ENCODE data around the gene NRGN. TPM values are rescaled to one million over a fixed set of nuclear protein-coding genes. Genes with fewer than 3 reads are reported as not detected.

NRGN gene
- total and polyA plus RNA-seq, 2 of the 4 experiments (the other 2 are of a cell fraction), result 0.54 to 24.8 TPM

DNA sequence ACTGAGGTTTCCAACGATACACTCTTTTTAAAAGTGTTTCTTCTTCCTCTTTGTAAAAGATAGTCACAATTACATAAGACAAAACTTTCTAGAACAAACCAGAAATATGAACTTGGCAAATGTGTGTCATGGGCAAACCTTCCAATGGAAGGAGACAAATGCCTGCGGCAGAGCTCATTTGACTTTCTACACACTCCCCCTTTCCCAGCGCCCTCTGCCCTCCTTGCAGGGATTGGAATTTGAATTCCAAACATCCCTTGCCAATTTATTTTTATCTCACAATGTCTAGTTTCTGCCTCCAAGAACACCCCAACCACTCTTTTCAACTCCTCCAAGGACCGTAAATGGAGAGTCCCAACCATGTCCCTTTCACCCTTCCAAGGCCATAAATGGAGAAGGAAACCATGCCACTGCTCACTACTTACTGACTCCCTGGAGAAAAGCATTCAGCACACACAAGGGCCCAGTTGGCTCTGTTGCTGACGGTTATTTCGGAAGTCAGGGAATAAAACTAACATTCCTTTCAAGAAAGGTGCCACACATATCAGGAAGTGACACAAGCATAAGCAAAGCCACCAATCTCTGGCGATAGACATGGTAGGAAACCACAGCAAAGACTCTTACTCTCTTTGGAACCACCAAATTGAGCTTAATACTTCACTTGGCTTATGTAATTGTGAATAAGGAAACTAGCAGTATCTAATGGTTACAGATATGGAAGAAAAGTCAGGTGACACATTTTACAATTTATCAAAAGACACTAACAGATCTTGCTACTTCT is 37.3 kb downstream of the NRGN start:
- peaks cover 10% of the 10 kb centered on the region; the same call in 1 of the 2 replicates for H4K20me1 ChIP-seq (ENCODE audit: insufficient read depth, low read length)
- H2BK120ac ChIP-seq (ENCODE audit: low read depth, low read length), result no peak overlapping the region
- CTCF ChIA-PET, result interaction anchor here (1.4 kb wide), 1 partner anchor 16 kb away, joined by 4 read pairs; no protein-coding TSS in a partner anchor
- TF ChIP-seq RFX5 (IDR thresholded peaks at IDR 0.05; ENCODE audit: low read depth, low read length) (no peak), FOS (IDR thresholded peaks at IDR 0.05; ENCODE audit: low read depth, low read length) (no peak), RCOR1 (IDR thresholded peaks at IDR 0.05; ENCODE audit: insufficient replicate concordance, low read length) (no peak), POLR2A (IDR thresholded peaks at IDR 0.05; ENCODE audit: low read depth, low read length) (no peak), MAFK (IDR thresholded peaks at IDR 0.05; ENCODE audit: low read depth, low read length) (no peak), NFE2L2 (IDR thresholded peaks at IDR 0.05; ENCODE audit: low read depth, low read length) (no peak)
- H2AK5ac ChIP-seq (ENCODE audit: low read depth, low read length), result no peak overlapping the region
- H3K14ac ChIP-seq (replicated peaks; ENCODE audit: low read depth, low read length), result no peak overlapping the region
- H3K56ac ChIP-seq (ENCODE audit: extremely low read depth, insufficient read depth, low read length), result no peak overlapping the region
- H3K18ac ChIP-seq (ENCODE audit: low read depth, low read length), result no peak overlapping the region
- no peak overlapping the region for H2BK5ac ChIP-seq (ENCODE audit: low read depth, low read length, poor library complexity, severe bottlenecking)
- DNase-seq, result no peak
- H3K4me1 ChIP-seq (ENCODE audit: control insufficient read depth, insufficient read depth, low read length), result peaks cover 2% of the 10 kb centered on the region; the same call in 1 of the 2 replicates
- no peak for ATAC-seq (ENCODE audit: low read depth)
- POLR2A ChIA-PET (ENCODE audit: unreplicated experiment), result no interaction called here
- H3K9ac ChIP-seq (ENCODE audit: low read depth, low read length), result no peak overlapping the region
- in situ Hi-C loops (cut with MboI; ENCODE audit: low sequenced_read_pairs), result no loop called here
- peaks cover 24 to 32% of the 10 kb centered on the region in 2 experiments for H3K79me1 ChIP-seq (ENCODE audit: low read depth in 1 of 2, low read length in 2 of 2)
- H3K4me2 ChIP-seq (ENCODE audit: low read depth, low read length), result no peak overlapping the region
- no peak overlapping the region for H4K8ac ChIP-seq (ENCODE audit: low read depth in 2 of 2, low read length in 2 of 2)
- H4K91ac ChIP-seq (ENCODE audit: insufficient read depth, low read depth, low read length), result no peak overlapping the region
- no peak overlapping the region for H2AFZ ChIP-seq (replicated peaks; ENCODE audit: low read length, poor library complexity)
- dilution Hi-C loops (cut with HindIII; ENCODE audit: low sequenced_read_pairs, unreplicated experiment), result no loop called here
- H2BK15ac ChIP-seq (ENCODE audit: low read depth, low read length), result no peak overlapping the region
- no peak overlapping the region for H2AK9ac ChIP-seq (replicated peaks; ENCODE audit: low read depth, low read length, poor library complexity)
- no peak overlapping the region for H2BK20ac ChIP-seq (ENCODE audit: low read depth, low read length)
- WGBS, 2 experiments (ENCODE audit: extremely low coverage in 2 of 2, insufficient read length in 1 of 2), result 93% methylated on average over 3 of the region's 7 CpGs; no CpG with 5 or more reads in 1 of the 2 experiments
- no peak overlapping the region for H3K4ac ChIP-seq (ENCODE audit: low read depth, low read length)
- intact Hi-C loops (cut with micrococcal nuclease), result no loop called here
- no peaks in the 10 kb centered on the region for H3K27me3 ChIP-seq (ENCODE audit: control insufficient read depth, insufficient read depth, low read length)
- no peak overlapping the region for H3K23ac ChIP-seq (ENCODE audit: low read depth, low read length)
- no peak overlapping the region for H3K4me3 ChIP-seq (ENCODE audit: insufficient read depth, low read depth, low read length)
- H4K5ac ChIP-seq (ENCODE audit: low read depth, low read length), result no peak overlapping the region
- H3K9me3 ChIP-seq (ENCODE audit: control insufficient read depth, insufficient read depth, low read length), result no peaks in the 10 kb centered on the region
- no TSS peak for BruUV-seq (replicated peaks)
- H3K9me1 ChIP-seq (ENCODE audit: insufficient read depth, low read length), result 0 out of 2 replicates have a peak, but pooled peaks cover 7% of the 10 kb centered on the region
- peaks cover 4% of the 10 kb centered on the region; the same call in 1 of the 2 replicates for H3K36me3 ChIP-seq (ENCODE audit: control insufficient read depth, insufficient read depth, low read length)
- no peak overlapping the region for H3K27ac ChIP-seq (ENCODE audit: insufficient read depth, low read length)

Data from IMR-90 (cell line).